GM18873 (cell line): ENCODE measurements around the gene MTHFD2L.
"Not testable (repeated sequence)": the region's sequence is repeated elsewhere in the genome, so short reads cannot be mapped to it uniquely, and the experiment has no call there.

Experiments
- ATAC-seq: cut with Tn5 transposase; IDR thresholded peaks from one replicate; pipeline ENCODE4 v1.9.1; 2021; ENCODE audit warnings: mild to moderate bottlenecking, moderate library complexity, moderate number of reproducible peaks; ENCODE audit not compliant: unreplicated experiment, low FRiP score

The MTHFD2L gene

GRCh38 chr4:74325886-74326285, 168.0 kb downstream of the MTHFD2L start:
- ATAC-seq: no peak

GRCh38 chr4:74327762-74328161, 169.8 kb downstream of the MTHFD2L start:
- no peak for ATAC-seq

GRCh38 chr4:74328501-74328900, 170.6 kb downstream of the MTHFD2L start:
- ATAC-seq: no peak

- no peak for ATAC-seq
Measured at GRCh38 chr4:74329307-74329706, 171.4 kb downstream of the MTHFD2L start.

- no peak for ATAC-seq
Measured at GRCh38 chr4:74330295-74330750, 172.4 kb downstream of the MTHFD2L start.

GRCh38 chr4:74331252-74331651, 173.3 kb downstream of the MTHFD2L start:
- no peak for ATAC-seq

GRCh38 chr4:74331944-74332343, 174.0 kb downstream of the MTHFD2L start:
- ATAC-seq: no peak

- no peak for ATAC-seq
Measured at GRCh38 chr4:74334636-74335035, 176.7 kb downstream of the MTHFD2L start.

GRCh38 chr4:74335341-74336021, 177.6 kb downstream of the MTHFD2L start:
- no peak for ATAC-seq

GRCh38 chr4:74338792-74339333, 180.9 kb downstream of the MTHFD2L start:
- ATAC-seq: no peak

- ATAC-seq: no peak
Measured at GRCh38 chr4:74339501-74339900, 181.6 kb downstream of the MTHFD2L start.

GRCh38 chr4:74340421-74340820, 182.5 kb downstream of the MTHFD2L start:
- not testable (repeated sequence) for ATAC-seq

GRCh38 chr4:74344031-74344430, 186.1 kb downstream of the MTHFD2L start:
- ATAC-seq: no peak
